ENCODE measurements around the gene DCC. TPM values are rescaled to one million over a fixed set of nuclear protein-coding genes. Genes with fewer than 3 reads are reported as not detected.

DCC gene
- total and polyA plus RNA-seq, 9 donors, result under 0.01 to 0.77 (median 0.30) TPM; not detected in 3

GRCh38 chr18:52422985-52423601, 83.1 kb downstream of the DCC start:
- WGBS, 3 donors, result 7 to 27% (median 16%) methylated on average over 3 of the region's 3 CpGs

DNA sequence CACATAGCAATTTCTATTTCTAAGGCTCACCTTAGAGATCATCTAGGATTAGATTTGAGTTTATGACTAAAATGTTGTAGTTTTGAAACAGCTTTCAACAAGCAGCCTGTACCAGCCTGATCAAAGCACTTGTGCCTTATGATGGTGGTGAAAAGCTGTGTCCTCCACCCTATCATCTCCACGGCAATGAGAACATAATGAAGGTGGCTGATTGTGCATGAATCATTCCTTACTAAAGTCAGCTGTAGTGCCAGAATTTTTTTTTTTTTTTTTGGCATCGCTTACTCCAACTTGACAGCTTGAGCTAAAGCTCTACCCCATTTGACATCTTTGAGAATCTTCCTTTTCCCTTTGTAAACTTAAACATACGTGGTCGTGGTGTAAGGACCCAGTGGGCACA, 86.0 kb downstream of the DCC start:
- intact Hi-C loops (cut with DNase I), result no loop called here
- Histone ChIP-seq H3K27ac (no peak overlapping the region), H3K4me1 (ENCODE audit: insufficient read depth) (no peaks in the 10 kb centered on the region), H3K27me3 (no peaks in the 10 kb centered on the region), H3K36me3 (no peaks in the 10 kb centered on the region), H3K9me3 (no peaks in the 10 kb centered on the region), H3K4me3 (no peak overlapping the region)
- no peak for DNase-seq
- 65 to 83% (median 75%) methylated on average over 4 of the region's 4 CpGs for WGBS, 3 donors
- no peak for TF ChIP-seq CTCF (IDR thresholded peaks at IDR 0.05)

More at GRCh38 chr18:52422985-52423601, 83.1 kb downstream of the DCC start:
- H3K9me3 ChIP-seq, result no peaks in the 10 kb centered on the region
- no peak for DNase-seq
- H3K4me1 ChIP-seq (ENCODE audit: insufficient read depth), result no peaks in the 10 kb centered on the region
- no peaks in the 10 kb centered on the region for H3K27me3 ChIP-seq
- intact Hi-C loops (cut with DNase I), result no loop called here
- H3K4me3 ChIP-seq, result no peak overlapping the region
- no peaks in the 10 kb centered on the region for H3K36me3 ChIP-seq
- TF ChIP-seq EP300 (IDR thresholded peaks at IDR 0.05) (no peak), CTCF (IDR thresholded peaks at IDR 0.05) (no peak), POLR2A (IDR thresholded peaks at IDR 0.05) (no peak)
- no peak overlapping the region for H3K27ac ChIP-seq

- H3K4me1 ChIP-seq (ENCODE audit: insufficient read depth), result no peaks in the 10 kb centered on the region
- no peak overlapping the region for H3K27ac ChIP-seq
- no peaks in the 10 kb centered on the region for H3K9me3 ChIP-seq
- H3K4me3 ChIP-seq, result no peak overlapping the region
- TF ChIP-seq EP300 (IDR thresholded peaks at IDR 0.05), result no peak
- no peak for TF ChIP-seq POLR2A (IDR thresholded peaks at IDR 0.05)
- no peak for DNase-seq
- intact Hi-C loops (cut with DNase I), result no loop called here
- WGBS, 3 donors, result 86 to 95% (median 86%) methylated on average over 1 of the region's 1 CpG
- H3K36me3 ChIP-seq, result no peaks in the 10 kb centered on the region
- H3K27me3 ChIP-seq, result no peaks in the 10 kb centered on the region
Observed at GRCh38 chr18:52426462-52426861, 86.5 kb downstream of the DCC start.

GRCh38 chr18:52427521-52428175, 87.7 kb downstream of the DCC start:
- Histone ChIP-seq H3K4me1 (ENCODE audit: insufficient read depth) (no peaks in the 10 kb centered on the region), H3K27me3 (no peaks in the 10 kb centered on the region), H3K4me3 (no peak overlapping the region), H3K27ac (no peak overlapping the region), H3K36me3 (no peaks in the 10 kb centered on the region), H3K9me3 (no peaks in the 10 kb centered on the region)
- no peak for DNase-seq
- WGBS, 3 donors, result 69 to 81% (median 77%) methylated on average over 4 of the region's 4 CpGs
- TF ChIP-seq POLR2A (IDR thresholded peaks at IDR 0.05), result no peak
- no peak for TF ChIP-seq CTCF (IDR thresholded peaks at IDR 0.05)
- TF ChIP-seq EP300 (IDR thresholded peaks at IDR 0.05), result no peak
- intact Hi-C loops (cut with DNase I), result no loop called here

GRCh38 chr18:52431683-52432082, 91.7 kb downstream of the DCC start:
- Histone ChIP-seq H3K36me3 (no peaks in the 10 kb centered on the region), H3K27ac (no peak overlapping the region), H3K4me1 (ENCODE audit: insufficient read depth) (no peaks in the 10 kb centered on the region), H3K9me3 (no peaks in the 10 kb centered on the region), H3K4me3 (no peak overlapping the region), H3K27me3 (no peaks in the 10 kb centered on the region)
- TF ChIP-seq CTCF (IDR thresholded peaks at IDR 0.05), result no peak
- WGBS, 3 donors, result 72 to 76% (median 72%) methylated on average over 5 of the region's 5 CpGs
- DNase-seq, result no peak
- intact Hi-C loops (cut with DNase I), result no loop called here
